GM04504 (cell line): ENCODE data around the gene CFHR1.
A peak's percentile ranks its signal among the peaks of the same experiment; 100 is the strongest.
"Not testable (repeated sequence)": the region's sequence is repeated elsewhere in the genome, so short reads cannot be mapped to it uniquely, and the experiment has no call there.

Experiments
- DNase-seq: peaks from one replicate; pipeline ENCODE4 v3.0.0-alpha.2; 2012; ENCODE audit warnings: low read depth

The CFHR1 gene

DNA sequence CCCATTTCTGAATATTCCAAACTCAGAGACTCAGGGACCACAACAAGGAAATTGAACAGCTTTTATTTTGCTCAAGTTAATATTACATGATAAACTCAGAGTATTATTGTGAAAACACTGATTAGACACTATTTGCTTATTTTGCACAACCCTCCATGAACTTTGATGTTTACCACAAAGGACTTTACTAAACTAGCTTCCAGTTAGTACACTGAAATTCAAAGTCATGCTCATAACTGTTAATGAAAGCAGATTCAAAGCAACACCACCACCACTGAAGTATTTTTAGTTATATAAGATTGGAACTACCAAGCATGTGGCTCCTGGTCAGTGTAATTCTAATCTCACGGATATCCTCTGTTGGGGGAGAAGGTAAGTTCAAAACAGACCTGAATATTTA lies at the start of gene CFHR1:
Gene CFHR1 (plus strand): TSS at position 201 of the 400 bp plus-strand sequence. CDS start 114 bp downstream, at position 315.
- not testable (repeated sequence) for DNase-seq

- DNase-seq: not testable (repeated sequence)
Observed at GRCh38 chr1:196769823-196770222, 49.7 kb upstream of the CFHR1 start.

DNA sequence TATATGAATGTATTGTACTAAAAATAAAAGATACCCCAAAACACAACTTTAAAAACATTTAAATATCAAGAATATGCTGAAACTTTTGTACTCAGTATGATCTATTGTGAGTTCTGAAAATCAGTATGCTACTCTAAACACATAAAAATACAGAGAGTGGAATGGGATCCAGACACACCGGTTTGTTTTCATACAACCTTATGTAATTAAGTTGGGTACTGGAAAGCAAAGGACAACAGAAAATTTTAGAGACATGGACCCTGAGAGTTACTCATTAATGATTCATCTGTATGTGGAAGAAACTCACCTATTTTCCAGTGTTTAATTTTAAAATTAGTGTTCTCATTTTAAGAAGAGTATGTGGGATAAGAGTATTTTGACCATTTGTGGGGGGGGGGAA lies 45.8 kb upstream of the CFHR1 start:
- no peak for DNase-seq

- DNase-seq: no peak
Observed at GRCh38 chr1:196774175-196774574, 45.4 kb upstream of the CFHR1 start.

DNA sequence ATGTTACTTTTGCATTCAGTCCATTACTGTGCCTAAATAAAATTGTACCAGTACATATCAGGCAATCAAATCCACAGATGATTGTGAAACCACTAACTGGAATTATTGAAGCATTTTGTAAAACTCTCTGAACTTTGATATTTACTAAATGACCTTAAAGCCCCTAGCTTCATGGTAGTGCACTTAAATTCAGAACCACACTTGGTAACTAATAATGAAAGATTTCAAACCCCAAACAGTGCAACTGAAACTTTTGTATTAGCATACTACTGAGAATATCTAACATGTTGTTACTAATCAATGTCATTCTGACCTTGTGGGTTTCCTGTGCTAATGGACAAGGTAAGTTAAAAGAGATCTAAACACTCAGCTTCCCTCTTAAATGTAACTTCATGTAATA lies 44.9 kb upstream of the CFHR1 start, which contains the start of gene CFHR3:
Gene CFHR3 (plus strand): TSS at position 238 of the 400 bp plus-strand sequence. CDS start 47 bp downstream, at position 285.
- DNase-seq: no peak

GRCh38 chr1:196777603-196778002 lies 41.9 kb upstream of the CFHR1 start:
- no peak for DNase-seq

- DNase-seq: no peak
Observed at GRCh38 chr1:196779093-196779492, 40.4 kb upstream of the CFHR1 start.

GRCh38 chr1:196791252-196791651 lies 28.3 kb upstream of the CFHR1 start:
- DNase-seq: not testable (repeated sequence)

GRCh38 chr1:196794103-196794502 lies 25.4 kb upstream of the CFHR1 start:
- DNase-seq: not testable (repeated sequence)

GRCh38 chr1:196797891-196798290 lies 21.6 kb upstream of the CFHR1 start:
- DNase-seq: no peak

DNA sequence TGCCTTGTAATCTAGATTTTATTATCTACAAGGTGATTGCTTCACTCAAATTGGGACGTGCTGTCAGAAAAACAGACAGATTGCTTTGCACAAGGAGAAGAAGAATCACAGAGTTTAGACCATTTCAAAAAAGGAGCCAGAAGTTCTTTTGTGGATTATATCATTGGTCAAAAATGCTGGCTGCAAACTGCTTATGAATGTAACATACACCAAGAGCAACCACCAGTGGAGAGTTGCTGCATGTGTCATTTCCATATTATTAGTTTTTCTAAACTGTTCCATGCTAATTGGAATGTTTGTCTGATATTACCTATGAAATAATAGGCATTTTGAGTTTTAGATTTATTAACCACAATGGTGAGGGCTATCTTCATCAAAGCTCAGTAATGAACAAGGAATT lies 17.6 kb upstream of the CFHR1 start:
- DNase-seq: not testable (repeated sequence)

GRCh38 chr1:196808529-196809235 lies 10.8 kb upstream of the CFHR1 start:
- DNase-seq: no peak

DNA sequence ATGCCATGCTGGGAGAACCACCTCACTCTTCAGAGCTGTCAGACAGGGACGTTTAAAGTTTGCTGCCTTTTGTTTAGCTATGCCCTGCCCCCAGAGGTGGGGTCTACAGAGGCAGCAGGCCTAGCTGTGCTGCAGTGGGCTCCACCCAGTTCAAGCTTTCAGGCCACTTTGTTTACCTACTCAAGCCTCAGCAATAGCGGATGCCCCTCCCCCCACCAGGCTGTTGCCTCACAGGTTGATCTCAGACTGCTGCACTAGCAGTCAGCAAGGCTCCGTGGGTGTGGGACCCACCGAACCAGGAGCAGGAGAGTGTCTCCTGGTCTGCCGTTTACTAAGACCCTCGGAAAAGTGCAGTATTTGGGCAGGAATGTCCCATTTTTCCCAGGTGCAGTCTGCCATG lies 2.1 kb upstream of the CFHR1 start:
- DNase-seq: not testable (repeated sequence)

- peak; percentile 39 for DNase-seq
Observed at GRCh38 chr1:196827860-196828259, 8.3 kb downstream of the CFHR1 start.

GRCh38 chr1:196849613-196850492 lies 30.3 kb downstream of the CFHR1 start:
- DNase-seq: not testable (repeated sequence)

- DNase-seq: no peak
Observed at GRCh38 chr1:196856053-196856452, 36.5 kb downstream of the CFHR1 start.

GRCh38 chr1:196857188-196857587 lies 37.7 kb downstream of the CFHR1 start:
- no peak for DNase-seq

- DNase-seq: no peak
Observed at GRCh38 chr1:196858811-196859210, 39.3 kb downstream of the CFHR1 start.

DNA sequence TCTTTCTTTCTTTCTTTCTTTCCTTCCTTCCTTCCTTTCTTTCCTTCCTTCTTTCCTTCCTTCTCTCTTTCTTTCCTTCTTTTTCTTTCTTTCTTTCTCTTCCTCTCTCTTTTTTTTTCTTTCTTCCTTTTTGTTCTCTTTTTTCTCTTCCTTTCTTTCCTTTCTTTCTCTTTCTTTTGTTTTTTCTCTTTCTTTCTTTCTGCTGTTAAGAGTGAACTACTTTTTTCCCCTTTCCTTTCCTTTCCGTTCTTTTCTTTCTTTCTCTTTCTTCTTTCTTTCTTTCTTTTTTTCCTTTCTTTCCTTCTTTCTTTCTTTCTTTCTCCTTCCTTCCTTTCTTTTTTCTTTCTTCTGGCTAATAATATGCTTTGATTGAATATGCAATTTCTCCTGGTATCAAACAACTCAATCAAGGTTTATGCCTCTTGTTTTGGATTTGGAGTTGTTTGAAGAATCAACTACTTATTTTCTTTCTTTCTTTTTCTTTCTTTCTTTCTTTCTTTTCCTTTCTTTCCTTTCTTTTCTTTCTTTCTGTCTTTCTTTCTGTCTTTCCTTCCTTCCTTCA lies 40.9 kb downstream of the CFHR1 start:
- no peak for DNase-seq

DNA sequence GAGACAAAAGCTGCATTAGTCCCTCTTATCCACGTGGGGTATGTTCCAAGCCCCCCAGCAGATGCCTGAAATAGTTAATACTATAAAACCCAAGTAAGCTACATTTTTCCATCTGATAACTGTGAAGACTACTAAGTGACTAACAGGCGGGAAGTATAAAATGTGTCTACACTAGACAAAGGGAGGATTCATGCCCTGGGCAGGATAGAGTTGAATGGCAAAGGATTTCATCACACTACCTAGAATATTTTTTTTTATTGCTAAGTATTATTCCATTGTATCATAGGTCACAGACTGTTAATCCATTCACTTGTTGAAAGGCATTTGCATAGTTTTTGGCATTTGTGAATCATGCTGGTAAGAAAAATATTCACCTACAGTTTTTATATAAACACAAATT lies 41.9 kb downstream of the CFHR1 start:
- DNase-seq: no peak

GRCh38 chr1:196866974-196867373 lies 47.4 kb downstream of the CFHR1 start:
- no peak for DNase-seq

- no peak for DNase-seq
Observed at GRCh38 chr1:196873385-196873784, 53.9 kb downstream of the CFHR1 start.

- no peak for DNase-seq
Observed at GRCh38 chr1:196875935-196876334, 56.4 kb downstream of the CFHR1 start.
